ENCODE data around the gene PAPLN. TPM values are rescaled to one million over a fixed set of nuclear protein-coding genes. Genes with fewer than 3 reads are reported as not detected.

The PAPLN gene
- total and polyA plus RNA-seq, 2 of the 13 experiments (the other 11 are each of a cell fraction or from before 2014, with no cell fraction given) = not detected

- TF ChIP-seq FOXA1 (IDR thresholded peaks at IDR 0.05) (no peak), FOXA1 (CRISPR knock-in tag; IDR thresholded peaks at IDR 0.05) (no peak), ZNF17 (CRISPR knock-in tag; IDR thresholded peaks at IDR 0.05) (no peak), MATR3 (CRISPR knock-in tag; IDR thresholded peaks at IDR 0.05) (no peak), ZNF678 (CRISPR knock-in tag; IDR thresholded peaks at IDR 0.05) (no peak)
- TF ChIP-seq, protein P1, sequence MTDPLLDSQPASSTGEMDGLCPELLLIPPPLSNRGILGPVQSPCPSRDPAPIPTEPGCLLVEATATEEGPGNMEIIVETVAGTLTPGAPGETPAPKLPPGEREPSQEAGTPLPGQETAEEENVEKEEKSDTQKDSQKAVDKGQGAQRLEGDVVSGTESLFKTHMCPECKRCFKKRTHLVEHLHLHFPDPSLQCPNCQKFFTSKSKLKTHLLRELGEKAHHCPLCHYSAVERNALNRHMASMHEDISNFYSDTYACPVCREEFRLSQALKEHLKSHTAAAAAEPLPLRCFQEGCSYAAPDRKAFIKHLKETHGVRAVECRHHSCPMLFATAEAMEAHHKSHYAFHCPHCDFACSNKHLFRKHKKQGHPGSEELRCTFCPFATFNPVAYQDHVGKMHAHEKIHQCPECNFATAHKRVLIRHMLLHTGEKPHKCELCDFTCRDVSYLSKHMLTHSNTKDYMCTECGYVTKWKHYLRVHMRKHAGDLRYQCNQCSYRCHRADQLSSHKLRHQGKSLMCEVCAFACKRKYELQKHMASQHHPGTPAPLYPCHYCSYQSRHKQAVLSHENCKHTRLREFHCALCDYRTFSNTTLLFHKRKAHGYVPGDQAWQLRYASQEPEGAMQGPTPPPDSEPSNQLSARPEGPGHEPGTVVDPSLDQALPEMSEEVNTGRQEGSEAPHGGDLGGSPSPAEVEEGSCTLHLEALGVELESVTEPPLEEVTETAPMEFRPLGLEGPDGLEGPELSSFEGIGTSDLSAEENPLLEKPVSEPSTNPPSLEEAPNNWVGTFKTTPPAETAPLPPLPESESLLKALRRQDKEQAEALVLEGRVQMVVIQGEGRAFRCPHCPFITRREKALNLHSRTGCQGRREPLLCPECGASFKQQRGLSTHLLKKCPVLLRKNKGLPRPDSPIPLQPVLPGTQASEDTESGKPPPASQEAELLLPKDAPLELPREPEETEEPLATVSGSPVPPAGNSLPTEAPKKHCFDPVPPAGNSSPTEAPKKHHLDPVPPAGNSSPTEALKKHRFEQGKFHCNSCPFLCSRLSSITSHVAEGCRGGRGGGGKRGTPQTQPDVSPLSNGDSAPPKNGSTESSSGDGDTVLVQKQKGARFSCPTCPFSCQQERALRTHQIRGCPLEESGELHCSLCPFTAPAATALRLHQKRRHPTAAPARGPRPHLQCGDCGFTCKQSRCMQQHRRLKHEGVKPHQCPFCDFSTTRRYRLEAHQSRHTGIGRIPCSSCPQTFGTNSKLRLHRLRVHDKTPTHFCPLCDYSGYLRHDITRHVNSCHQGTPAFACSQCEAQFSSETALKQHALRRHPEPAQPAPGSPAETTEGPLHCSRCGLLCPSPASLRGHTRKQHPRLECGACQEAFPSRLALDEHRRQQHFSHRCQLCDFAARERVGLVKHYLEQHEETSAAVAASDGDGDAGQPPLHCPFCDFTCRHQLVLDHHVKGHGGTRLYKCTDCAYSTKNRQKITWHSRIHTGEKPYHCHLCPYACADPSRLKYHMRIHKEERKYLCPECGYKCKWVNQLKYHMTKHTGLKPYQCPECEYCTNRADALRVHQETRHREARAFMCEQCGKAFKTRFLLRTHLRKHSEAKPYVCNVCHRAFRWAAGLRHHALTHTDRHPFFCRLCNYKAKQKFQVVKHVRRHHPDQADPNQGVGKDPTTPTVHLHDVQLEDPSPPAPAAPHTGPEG (CRISPR knock-in tag; IDR thresholded peaks at IDR 0.05) = no peak
Measured at GRCh38 chr14:73266317-73266716, 29.0 kb downstream of the PAPLN start (continued).

GRCh38 chr14:73267474-73267873 lies 30.2 kb downstream of the PAPLN start:
- H3K27me3 ChIP-seq (ENCODE audit: control insufficient read depth in 1 of 2, insufficient read depth in 2 of 2, low read length in 2 of 2) = peaks cover 0 to 15% of the 10 kb centered on the region in 2 experiments; a peak in 2 of 5 replicates
- H3K9me3 ChIP-seq (ENCODE audit: low read length) = no peaks in the 10 kb centered on the region
- no peak overlapping the region for H3K9ac ChIP-seq (ENCODE audit: insufficient read depth, low read depth, low read length)
- H4K20me1 ChIP-seq (ENCODE audit: insufficient read depth, low read length) = no peaks in the 10 kb centered on the region
- BruUV-seq (replicated peaks) = no TSS peak
- no peak for DNase-seq (ENCODE audit: low spot score)
- ChIA-PET CTCF (ENCODE audit: low intra/inter-chr PET ratio, low total read pairs) (no interaction called here), POLR2A (no interaction called here)
- ATAC-seq = peak; percentile 5; the same call in 2 of the 3 replicates
- intact Hi-C loops (cut with micrococcal nuclease; ENCODE audit: unreplicated experiment) (no loop called here), in situ Hi-C loops (cut with HindIII; ENCODE audit: extremely low pct_ligation_motif_present, low pct_unique_long_range_greater_than_20kb) (loop anchor here (5.0 kb wide), 1 partner anchor 35 kb away; no protein-coding TSS in a partner anchor)
- no peak overlapping the region for H3K4me2 ChIP-seq (ENCODE audit: low read depth, low read length)
- H3K4me1 ChIP-seq (ENCODE audit: insufficient read depth, low read length) = peaks cover 27% of the 10 kb centered on the region
- no peaks in the 10 kb centered on the region for H3K79me2 ChIP-seq (ENCODE audit: insufficient read depth, low read length)
- no peak overlapping the region for H2AFZ ChIP-seq (ENCODE audit: low read length)
- no peak for FAIRE-seq
- no peaks in the 10 kb centered on the region for H3K36me3 ChIP-seq (replicated peaks in 1 of 2; ENCODE audit: control insufficient read depth in 1 of 2, insufficient read depth in 2 of 2, low read length in 2 of 2)
- TF ChIP-seq ZBTB33 (CRISPR knock-in tag; IDR thresholded peaks at IDR 0.05) (0 out of 2 replicates have a peak, but pooled peaks have one; percentile 35), ERF (CRISPR knock-in tag; IDR thresholded peaks at IDR 0.05) (no peak)
- H3K27ac ChIP-seq (ENCODE audit: extremely low read length, insufficient read depth, low read length) = no peak overlapping the region
- WGBS (ENCODE audit: low lambda C conversion rate) = 59% methylated on average over 4 of the region's 6 CpGs
- H3K4me3 ChIP-seq (replicated peaks in 1 of 3; ENCODE audit: insufficient read depth in 1 of 3, low read depth in 2 of 3, low read length in 3 of 3) = no peak overlapping the region
